Ascending aorta (tissue), 2 donors: ENCODE results near the gene NSD2. TPM values are rescaled to one million over a fixed set of nuclear protein-coding genes. Genes with fewer than 3 reads are reported as not detected.

Experiments
- DNase-seq, 2 donors: peaks; one replicate each; pipeline ENCODE4 v3.0.0-alpha.2; 2019; ENCODE audit warnings: low spot score in 2 of 2
- H3K27ac ChIP-seq, 2 donors: fragments of 200-600 bp; sonication (generic); one replicate each; pipeline ENCODE4 v1.5.1; 2016 to 2017; ENCODE audit warnings: mild to moderate bottlenecking in 1 of 2
- H3K27me3 ChIP-seq: fragments of 200-600 bp; sonication (generic); one replicate; pipeline ENCODE4 v1.5.1; 2017
- H3K36me3 ChIP-seq, 2 donors: fragments of 200-600 bp; sonication (generic); one replicate each; pipeline ENCODE4 v1.5.1; 2016
- H3K4me1 ChIP-seq, 2 donors: fragments of 200-600 bp; sonication (generic); one replicate each; pipeline ENCODE4 v1.5.1; 2016 to 2017; ENCODE audit warnings: mild to moderate bottlenecking in 1 of 2
- H3K4me3 ChIP-seq, 2 donors: fragments of 200-600 bp; sonication (generic); one replicate each; pipeline ENCODE4 v1.5.1; 2016 to 2017; ENCODE audit warnings: mild to moderate bottlenecking in 1 of 2
- H3K9me3 ChIP-seq, 2 donors: fragments of 200-600 bp; sonication (generic); one replicate each; pipeline ENCODE4 v1.5.1; 2016
- intact Hi-C: fragments of 100-400 bp; cut with DNase I; formaldehyde crosslinking; loops from one replicate; pipeline ENCODE4 v1.15.1; 2023
- total RNA-seq: library from RNA; depleted of rRNA; stranded (reverse); fragments of >200 nt; gene quantifications from one replicate; pipeline ENCODE4 v1.1.0, GENCODE V29; 2016
- TF ChIP-seq, protein P1 (sequence below), 3 experiments: fragments of 200-600 bp in 2 of 3; fragments of 450-650 bp in 1 of 3; sonication (generic) in 2 of 3; IDR thresholded peaks; one replicate each; pipeline ENCODE4 v1.5.1; 2016 to 2019; ENCODE audit warnings: antibody characterized with exemption in 3 of 3, mild to moderate bottlenecking in 1 of 3, moderate library complexity in 1 of 3

Gene NSD2
- total RNA-seq, 1 donor from 2014 or later, result 19.9 TPM

GRCh38 chr4:1933700-1934099, 62.5 kb downstream of the NSD2 start:
- TF ChIP-seq, protein P1, sequence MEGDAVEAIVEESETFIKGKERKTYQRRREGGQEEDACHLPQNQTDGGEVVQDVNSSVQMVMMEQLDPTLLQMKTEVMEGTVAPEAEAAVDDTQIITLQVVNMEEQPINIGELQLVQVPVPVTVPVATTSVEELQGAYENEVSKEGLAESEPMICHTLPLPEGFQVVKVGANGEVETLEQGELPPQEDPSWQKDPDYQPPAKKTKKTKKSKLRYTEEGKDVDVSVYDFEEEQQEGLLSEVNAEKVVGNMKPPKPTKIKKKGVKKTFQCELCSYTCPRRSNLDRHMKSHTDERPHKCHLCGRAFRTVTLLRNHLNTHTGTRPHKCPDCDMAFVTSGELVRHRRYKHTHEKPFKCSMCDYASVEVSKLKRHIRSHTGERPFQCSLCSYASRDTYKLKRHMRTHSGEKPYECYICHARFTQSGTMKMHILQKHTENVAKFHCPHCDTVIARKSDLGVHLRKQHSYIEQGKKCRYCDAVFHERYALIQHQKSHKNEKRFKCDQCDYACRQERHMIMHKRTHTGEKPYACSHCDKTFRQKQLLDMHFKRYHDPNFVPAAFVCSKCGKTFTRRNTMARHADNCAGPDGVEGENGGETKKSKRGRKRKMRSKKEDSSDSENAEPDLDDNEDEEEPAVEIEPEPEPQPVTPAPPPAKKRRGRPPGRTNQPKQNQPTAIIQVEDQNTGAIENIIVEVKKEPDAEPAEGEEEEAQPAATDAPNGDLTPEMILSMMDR (IDR thresholded peaks at IDR 0.05), result no peak
- Histone ChIP-seq H3K27me3 (no peaks in the 10 kb centered on the region), H3K4me3 (no peak overlapping the region), H3K36me3 (peaks cover 31 to 49% of the 10 kb centered on the region in 2 donors), H3K27ac (no peak overlapping the region), H3K9me3 (no peaks in the 10 kb centered on the region), H3K4me1 (no peaks in the 10 kb centered on the region)
- DNase-seq, result no peak
- intact Hi-C loops, result no loop called here

- no peak overlapping the region for H3K4me3 ChIP-seq
- H3K27me3 ChIP-seq, result no peaks in the 10 kb centered on the region
- no peaks in the 10 kb centered on the region for H3K4me1 ChIP-seq
- TF ChIP-seq, protein P1 (IDR thresholded peaks at IDR 0.05), result no peak
- DNase-seq, result no peak
- H3K36me3 ChIP-seq, result peaks cover 21 to 54% of the 10 kb centered on the region in 2 donors
- no peaks in the 10 kb centered on the region for H3K9me3 ChIP-seq
- intact Hi-C loops, result no loop called here
- no peak overlapping the region for H3K27ac ChIP-seq
These were observed 66.4 kb downstream of the NSD2 start for GRCh38 chr4:1937550-1937949.

DNA sequence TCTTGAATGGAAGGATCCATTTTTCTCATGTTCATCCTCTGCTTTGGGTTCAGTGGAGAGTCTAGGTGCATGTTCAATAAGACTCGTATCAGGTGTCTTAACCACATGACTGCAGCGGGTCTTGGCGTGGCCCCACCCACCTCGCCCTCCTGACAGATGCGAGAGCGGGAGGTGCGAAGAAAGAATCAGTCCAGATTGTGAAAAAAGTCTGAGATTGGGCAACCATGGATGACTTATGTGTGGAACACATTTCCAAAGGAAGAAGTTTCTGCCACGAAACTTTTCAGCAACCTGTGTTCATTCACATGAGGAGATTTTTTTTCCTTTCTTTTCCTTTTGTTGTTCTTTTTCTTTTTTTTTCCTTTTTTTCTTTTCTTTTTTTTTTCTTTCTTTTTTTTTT, 66.8 kb downstream of the NSD2 start:
- H3K27me3 ChIP-seq, result no peaks in the 10 kb centered on the region
- TF ChIP-seq, protein P1 (IDR thresholded peaks at IDR 0.05), result no peak
- no peaks in the 10 kb centered on the region for H3K9me3 ChIP-seq
- H3K36me3 ChIP-seq, result peaks cover 18 to 54% of the 10 kb centered on the region in 2 donors
- H3K4me3 ChIP-seq, result no peak overlapping the region
- no peak overlapping the region for H3K27ac ChIP-seq
- intact Hi-C loops, result no loop called here
- no peaks in the 10 kb centered on the region for H3K4me1 ChIP-seq
- DNase-seq, result no peak

- no peak for DNase-seq
- Histone ChIP-seq H3K36me3 (peaks cover 20 to 53% of the 10 kb centered on the region in 2 donors), H3K27me3 (no peaks in the 10 kb centered on the region), H3K9me3 (no peaks in the 10 kb centered on the region), H3K27ac (no peak overlapping the region), H3K4me3 (no peak overlapping the region), H3K4me1 (no peaks in the 10 kb centered on the region)
- TF ChIP-seq, protein P1 (IDR thresholded peaks at IDR 0.05), result no peak
- intact Hi-C loops, result no loop called here
These were observed 68.7 kb downstream of the NSD2 start for GRCh38 chr4:1939664-1940509.

DNA sequence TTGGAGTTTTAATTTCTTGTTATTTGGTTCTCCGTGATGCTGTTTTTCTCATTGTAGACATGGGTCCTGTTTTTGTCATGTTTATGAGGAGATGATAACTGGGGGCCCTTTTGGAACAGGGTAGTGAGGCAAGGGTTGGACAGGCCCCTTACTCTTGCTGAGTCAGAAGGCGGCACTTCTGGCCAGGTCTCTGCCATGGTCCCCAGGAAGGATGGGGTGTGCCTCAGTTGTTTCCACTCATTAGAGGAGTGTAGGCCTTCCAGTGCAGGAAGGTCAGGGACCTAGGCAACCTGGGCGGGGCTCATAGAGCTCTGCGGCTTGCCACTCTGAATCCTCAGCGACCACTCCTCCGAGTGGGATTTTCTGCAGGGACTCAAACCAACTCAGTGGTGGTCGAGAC, 69.4 kb downstream of the NSD2 start:
- H3K27ac ChIP-seq, result no peak overlapping the region

More for the DNA sequence above, 69.4 kb downstream of the NSD2 start:
- TF ChIP-seq, protein P1 (IDR thresholded peaks at IDR 0.05), result no peak
- intact Hi-C loops, result no loop called here
- Histone ChIP-seq H3K36me3 (peaks cover 13 to 46% of the 10 kb centered on the region in 2 donors), H3K4me1 (no peaks in the 10 kb centered on the region), H3K4me3 (no peak overlapping the region), H3K9me3 (no peaks in the 10 kb centered on the region), H3K27me3 (no peaks in the 10 kb centered on the region)
- DNase-seq, result no peak
